HG02623 (cell line): ENCODE measurements around the gene TDRD12.

ENCODE experiments used
- ATAC-seq: cut with Tn5 transposase; IDR thresholded peaks from one replicate; pipeline ENCODE4 v1.9.1; 2021; ENCODE audit warnings: moderate library complexity; ENCODE audit not compliant: unreplicated experiment

Gene TDRD12

GRCh38 chr19:32719611-32720059 is at the start of gene TDRD12:
TSS of gene TDRD12 (plus strand) at chr19:32719767. CDS start at chr19:32720073, 306 bp downstream.
- ATAC-seq: no peak

- ATAC-seq: no peak
Measured at GRCh38 chr19:32671883-32672593, 47.5 kb upstream of the TDRD12 start.

- ATAC-seq: no peak
Measured at GRCh38 chr19:32672841-32673240, 46.7 kb upstream of the TDRD12 start.

- no peak for ATAC-seq
Measured at GRCh38 chr19:32673573-32673972, 46.0 kb upstream of the TDRD12 start.

- ATAC-seq: no peak
Measured at GRCh38 chr19:32674153-32674930, 45.2 kb upstream of the TDRD12 start.

- peak; percentile 94 for ATAC-seq
Measured at GRCh38 chr19:32674931-32675719, 44.4 kb upstream of the TDRD12 start, which contains the start of gene ANKRD27. TSS of gene ANKRD27 (minus strand) at chr19:32675180. CDS start at chr19:32659015, 16,165 bp downstream.

GRCh38 chr19:32675720-32676185 is 43.8 kb upstream of the TDRD12 start, which contains the start of gene RGS9BP:
TSS of gene RGS9BP (plus strand) at chr19:32675848. CDS start at chr19:32676264, 416 bp downstream.
- peak; percentile 31 for ATAC-seq

GRCh38 chr19:32676186-32676894 is 43.2 kb upstream of the TDRD12 start:
- no peak for ATAC-seq

GRCh38 chr19:32676895-32677359 is 42.6 kb upstream of the TDRD12 start:
- no peak for ATAC-seq

GRCh38 chr19:32677657-32678056 is 41.9 kb upstream of the TDRD12 start:
- no peak for ATAC-seq

- ATAC-seq: no peak
Measured at GRCh38 chr19:32680986-32681385, 38.6 kb upstream of the TDRD12 start.

- ATAC-seq: no peak
Measured at GRCh38 chr19:32682317-32682716, 37.2 kb upstream of the TDRD12 start.

- no peak for ATAC-seq
Measured at GRCh38 chr19:32686847-32687475, 32.6 kb upstream of the TDRD12 start.

GRCh38 chr19:32687681-32688080 is 31.9 kb upstream of the TDRD12 start:
- ATAC-seq: no peak

GRCh38 chr19:32688311-32688710 is 31.3 kb upstream of the TDRD12 start:
- no peak for ATAC-seq

GRCh38 chr19:32691291-32691951 is 28.1 kb upstream of the TDRD12 start, which contains the start of gene NUDT19:
TSS of gene NUDT19 (plus strand) at chr19:32691821. CDS start at chr19:32691961, 140 bp downstream.
- peak; percentile 86 for ATAC-seq

- peak; percentile 59 for ATAC-seq
Measured at GRCh38 chr19:32691952-32692726, 27.4 kb upstream of the TDRD12 start.

- ATAC-seq: peak; percentile 1
Measured at GRCh38 chr19:32692727-32693061, 26.9 kb upstream of the TDRD12 start.
